HCT116 (cell line): ENCODE results near the gene HIVEP3.

ENCODE experiments used
- CEBPB ChIP-seq: IDR thresholded peaks from 2 replicates; pipeline ENCODE4 v1.6.1; 2012; ENCODE audit warnings: low read depth
- EGR1 ChIP-seq: IDR thresholded peaks from 2 replicates; pipeline ENCODE4 v1.6.1; 2012; ENCODE audit warnings: low read depth
- EZH2phosphoT487 ChIP-seq: fragments of 200-600 bp; IDR thresholded peaks from 2 replicates; pipeline ENCODE4 v1.6.1; 2018; ENCODE audit warnings: antibody characterized with exemption, borderline replicate concordance
- POLR2A ChIP-seq: IDR thresholded peaks from 2 replicates; pipeline ENCODE4 v1.7.0; 2011; ENCODE audit warnings: borderline replicate concordance; ENCODE audit not compliant: insufficient read depth, insufficient read length; ENCODE audit errors: extremely low read depth
- TF ChIP-seq, protein P1 (sequence below), 3 experiments: fragments of 200-600 bp in 1 of 3; sonication (generic) in 1 of 3; IDR thresholded peaks in 2 of 3; conservative IDR thresholded peaks in 1 of 3; 2 replicates each; pipeline ENCODE4 v1.5.1; 2012 to 2017; ENCODE audit warnings: low read depth in 2 of 3, low read length in 2 of 3, antibody characterized with exemption in 1 of 3, borderline replicate concordance in 1 of 3, control low read depth in 1 of 3, mild to moderate bottlenecking in 1 of 3, mixed read lengths in 1 of 3, mixed run types in 1 of 3, moderate library complexity in 1 of 3; ENCODE audit not compliant: insufficient read depth in 1 of 3

DNA sequence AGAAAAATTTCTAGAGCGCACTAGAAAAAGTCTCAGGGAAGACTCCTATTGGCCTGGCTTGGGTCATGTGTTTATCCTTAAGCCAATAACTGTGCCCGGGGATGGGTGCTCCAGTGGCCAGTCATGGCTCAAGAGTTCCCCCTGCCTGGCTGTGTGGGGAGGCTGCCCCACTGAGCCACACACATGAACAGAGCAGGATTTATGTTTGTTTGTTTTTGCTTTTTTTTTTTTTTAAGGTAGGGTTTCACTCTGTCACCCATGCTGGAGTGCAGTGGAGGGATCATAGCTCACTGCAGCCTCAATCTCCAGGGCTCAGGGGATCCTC, 456.1 kb downstream of the HIVEP3 start:
- TF ChIP-seq EZH2phosphoT487 (no peak), POLR2A (no peak), EGR1 (no peak), CEBPB (no peak)
- TF ChIP-seq, protein P1, sequence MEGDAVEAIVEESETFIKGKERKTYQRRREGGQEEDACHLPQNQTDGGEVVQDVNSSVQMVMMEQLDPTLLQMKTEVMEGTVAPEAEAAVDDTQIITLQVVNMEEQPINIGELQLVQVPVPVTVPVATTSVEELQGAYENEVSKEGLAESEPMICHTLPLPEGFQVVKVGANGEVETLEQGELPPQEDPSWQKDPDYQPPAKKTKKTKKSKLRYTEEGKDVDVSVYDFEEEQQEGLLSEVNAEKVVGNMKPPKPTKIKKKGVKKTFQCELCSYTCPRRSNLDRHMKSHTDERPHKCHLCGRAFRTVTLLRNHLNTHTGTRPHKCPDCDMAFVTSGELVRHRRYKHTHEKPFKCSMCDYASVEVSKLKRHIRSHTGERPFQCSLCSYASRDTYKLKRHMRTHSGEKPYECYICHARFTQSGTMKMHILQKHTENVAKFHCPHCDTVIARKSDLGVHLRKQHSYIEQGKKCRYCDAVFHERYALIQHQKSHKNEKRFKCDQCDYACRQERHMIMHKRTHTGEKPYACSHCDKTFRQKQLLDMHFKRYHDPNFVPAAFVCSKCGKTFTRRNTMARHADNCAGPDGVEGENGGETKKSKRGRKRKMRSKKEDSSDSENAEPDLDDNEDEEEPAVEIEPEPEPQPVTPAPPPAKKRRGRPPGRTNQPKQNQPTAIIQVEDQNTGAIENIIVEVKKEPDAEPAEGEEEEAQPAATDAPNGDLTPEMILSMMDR (IDR thresholded peaks at IDR 0.05 in 2 of 3, conservative IDR thresholded peaks at IDR 0.05 in 1 of 3; ENCODE audit: borderline replicate concordance in 1 of 3, insufficient read depth in 1 of 3, low read depth in 2 of 3, low read length in 2 of 3): no peak
